ENCODE results near the gene RPS3.

- TF ChIP-seq CTCF (IDR thresholded peaks at IDR 0.05) (no peak), POLR2A (IDR thresholded peaks at IDR 0.05) (no peak), EP300 (IDR thresholded peaks at IDR 0.05) (no peak)
Observed at GRCh38 chr11:75402002-75402773, 2.9 kb downstream of the RPS3 start.
